Lung microvascular endothelial cell (primary cell): ENCODE measurements around the gene CRYZ. TPM values are rescaled to one million over a fixed set of nuclear protein-coding genes. Genes with fewer than 3 reads are reported as not detected.
"Not testable (repeated sequence)": the region's sequence is repeated elsewhere in the genome, so short reads cannot be mapped to it uniquely, and the experiment has no call there.

Experiments used
- DNase-seq, 2 donors: peaks; one replicate each; pipeline versions ENCODE4 v3.0.0 to v3.0.0-alpha.2; 2010; ENCODE audit warnings: low read depth in 2 of 2
- total RNA-seq: library from RNA; depleted of rRNA; stranded (reverse); fragments of >200 nt; gene quantifications from 2 replicates; pipeline ENCODE4 v1.2.1, GENCODE V29; 2014

The CRYZ gene, protein sequence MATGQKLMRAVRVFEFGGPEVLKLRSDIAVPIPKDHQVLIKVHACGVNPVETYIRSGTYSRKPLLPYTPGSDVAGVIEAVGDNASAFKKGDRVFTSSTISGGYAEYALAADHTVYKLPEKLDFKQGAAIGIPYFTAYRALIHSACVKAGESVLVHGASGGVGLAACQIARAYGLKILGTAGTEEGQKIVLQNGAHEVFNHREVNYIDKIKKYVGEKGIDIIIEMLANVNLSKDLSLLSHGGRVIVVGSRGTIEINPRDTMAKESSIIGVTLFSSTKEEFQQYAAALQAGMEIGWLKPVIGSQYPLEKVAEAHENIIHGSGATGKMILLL
- 13.1 and 25.5 TPM in 2 replicates for total RNA-seq

DNA sequence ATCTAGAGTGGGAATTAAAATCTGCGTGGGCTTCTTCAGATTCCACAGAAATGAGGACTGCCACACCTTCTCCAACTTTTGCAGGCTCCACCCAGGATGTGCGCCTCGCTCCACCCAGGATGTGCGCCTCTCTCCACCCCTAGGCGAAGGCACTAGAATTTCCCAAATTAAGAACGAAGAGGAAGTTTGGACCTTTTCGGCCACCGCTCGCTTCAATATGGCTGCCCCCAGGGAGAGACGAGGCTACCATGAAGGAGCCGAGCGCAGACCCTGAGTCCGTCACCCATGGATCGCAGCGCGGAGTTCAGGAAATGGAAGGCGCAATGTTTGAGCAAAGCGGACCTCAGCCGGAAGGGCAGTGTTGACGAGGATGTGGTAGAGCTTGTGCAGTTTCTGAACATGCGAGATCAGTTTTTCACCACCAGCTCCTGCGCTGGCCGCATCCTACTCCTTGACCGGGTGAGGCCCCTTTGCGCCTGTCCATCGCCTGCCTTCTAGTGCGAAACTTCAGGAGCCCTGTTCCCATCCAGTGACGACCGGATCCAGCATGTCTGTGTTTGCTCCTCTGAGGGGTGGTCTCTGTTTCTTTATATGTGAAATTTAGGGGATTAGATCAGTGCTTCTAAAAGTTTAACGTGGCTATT, at the start of gene CRYZ, which contains the start of gene TYW3:
Gene CRYZ (minus strand): TSS at position 91 of the 644 bp plus-strand sequence. CDS start 8,229 bp downstream, outside the sequence.
Gene TYW3 (plus strand): TSS at position 193 of the 644 bp plus-strand sequence. CDS start 93 bp downstream, at position 286.
- peak; percentile 89 to 90 for DNase-seq

DNA sequence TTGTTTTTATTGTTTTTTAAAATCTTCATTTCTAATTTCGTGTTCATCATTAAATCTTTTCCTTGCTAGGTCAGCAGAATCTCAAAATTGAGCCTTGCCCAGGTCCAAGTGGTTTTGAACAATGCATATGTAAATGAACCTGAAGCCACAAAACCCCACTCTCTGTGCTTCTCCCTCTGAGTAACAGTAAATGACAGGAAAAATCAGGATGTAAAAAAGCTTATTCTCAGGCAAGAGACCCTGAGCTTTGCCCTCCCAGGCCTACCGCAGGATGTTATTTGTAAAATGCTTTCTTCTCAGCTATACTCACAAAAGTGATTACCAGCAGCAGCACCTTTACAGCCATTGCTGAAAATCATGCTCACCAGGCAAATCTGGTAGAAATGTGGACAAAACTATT, 47.7 kb upstream of the CRYZ start:
- DNase-seq = no peak

DNA sequence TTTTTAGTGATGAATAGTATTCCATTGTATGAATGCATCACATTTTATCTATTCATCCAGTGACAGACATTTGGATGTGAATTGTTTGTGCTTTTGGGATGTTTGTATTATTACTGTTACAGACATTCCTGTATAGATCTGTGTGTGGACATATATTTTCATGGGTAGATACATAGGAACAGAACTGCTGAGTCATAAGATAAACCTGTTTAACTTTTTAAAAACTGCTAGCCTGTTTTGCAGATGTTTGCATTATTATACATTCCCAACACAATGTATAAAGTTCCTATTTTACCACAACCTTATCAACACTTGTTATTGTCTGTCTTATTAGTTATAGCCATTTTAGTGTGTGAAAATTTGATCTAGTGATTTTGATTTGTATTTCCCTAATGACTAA, 46.9 kb upstream of the CRYZ start:
- DNase-seq = no peak

DNA sequence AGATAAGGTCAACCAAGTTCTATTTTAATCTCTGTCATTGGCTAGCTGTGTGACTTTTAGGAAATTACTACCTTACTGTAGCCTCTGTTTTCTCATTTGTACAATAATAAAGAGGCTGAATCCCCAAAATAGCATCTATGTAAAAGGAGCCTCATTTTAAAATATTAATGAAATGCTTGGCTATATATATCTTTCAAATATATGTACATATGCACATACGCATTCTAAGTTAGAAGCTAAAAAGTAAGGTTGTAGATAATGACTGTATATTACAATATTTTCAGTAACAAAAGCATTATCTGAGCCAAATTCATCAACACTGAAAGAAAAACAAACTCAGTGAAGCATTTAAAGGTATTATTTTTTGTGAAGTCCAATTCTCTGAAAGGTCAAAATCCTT, 44.7 kb upstream of the CRYZ start:
- DNase-seq = no peak

DNA sequence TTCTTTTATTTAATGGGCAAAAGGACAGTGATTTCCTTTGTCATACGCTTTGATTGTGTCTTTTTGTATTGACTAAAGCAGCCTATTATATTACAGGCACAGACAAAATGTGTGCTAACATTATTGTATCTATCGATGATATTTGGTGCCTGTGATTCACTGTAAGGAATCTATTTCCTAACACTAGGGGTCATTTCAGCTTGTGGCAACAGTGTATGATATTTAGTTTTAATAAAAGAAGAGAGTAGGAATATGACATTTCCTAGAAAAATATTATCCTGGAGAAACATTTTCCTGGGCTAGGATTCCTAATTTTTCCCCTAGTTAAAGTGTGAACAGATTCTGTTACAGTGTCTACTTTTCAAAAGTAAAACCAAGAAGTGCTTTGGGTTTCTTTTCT, 42.9 kb upstream of the CRYZ start:
- DNase-seq = no peak

DNA sequence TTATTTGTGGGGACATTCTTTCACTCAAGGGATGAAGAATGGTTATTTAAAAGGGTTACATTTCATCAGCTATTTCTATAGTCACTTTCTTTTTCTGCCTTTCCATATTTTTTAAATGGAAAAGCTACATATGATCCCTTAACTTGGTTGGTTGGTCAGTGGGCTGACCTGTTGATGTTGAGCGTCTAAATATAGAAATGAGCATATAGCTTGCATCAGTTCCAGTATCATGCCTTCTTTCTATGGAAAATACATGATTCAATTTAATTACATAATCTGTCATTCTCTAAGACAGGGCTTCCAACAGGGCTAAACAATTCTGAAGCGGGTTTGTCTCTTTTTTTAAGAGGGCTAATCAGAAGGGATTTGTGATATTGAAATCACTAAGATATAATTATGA, 40.7 kb upstream of the CRYZ start:
- DNase-seq = no peak

DNA sequence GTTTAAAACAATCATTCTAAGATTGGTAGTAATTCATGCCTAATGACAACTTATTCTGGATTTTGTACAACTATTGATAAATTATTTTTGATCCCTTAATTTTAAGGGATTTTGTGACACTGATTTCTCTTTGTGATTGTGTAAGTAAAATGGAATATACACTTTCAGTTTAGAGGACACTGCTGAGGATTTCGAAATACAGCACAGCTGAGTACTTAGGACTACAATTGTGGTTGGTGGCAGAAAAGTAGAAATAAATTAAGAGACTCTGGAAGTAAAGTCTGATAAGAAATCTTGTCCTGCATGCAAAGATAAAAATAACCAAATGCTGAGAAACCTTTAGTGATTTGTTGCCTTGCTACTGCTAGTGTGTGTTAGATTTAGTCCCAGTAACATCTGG, 40.1 kb upstream of the CRYZ start:
- no peak for DNase-seq

DNA sequence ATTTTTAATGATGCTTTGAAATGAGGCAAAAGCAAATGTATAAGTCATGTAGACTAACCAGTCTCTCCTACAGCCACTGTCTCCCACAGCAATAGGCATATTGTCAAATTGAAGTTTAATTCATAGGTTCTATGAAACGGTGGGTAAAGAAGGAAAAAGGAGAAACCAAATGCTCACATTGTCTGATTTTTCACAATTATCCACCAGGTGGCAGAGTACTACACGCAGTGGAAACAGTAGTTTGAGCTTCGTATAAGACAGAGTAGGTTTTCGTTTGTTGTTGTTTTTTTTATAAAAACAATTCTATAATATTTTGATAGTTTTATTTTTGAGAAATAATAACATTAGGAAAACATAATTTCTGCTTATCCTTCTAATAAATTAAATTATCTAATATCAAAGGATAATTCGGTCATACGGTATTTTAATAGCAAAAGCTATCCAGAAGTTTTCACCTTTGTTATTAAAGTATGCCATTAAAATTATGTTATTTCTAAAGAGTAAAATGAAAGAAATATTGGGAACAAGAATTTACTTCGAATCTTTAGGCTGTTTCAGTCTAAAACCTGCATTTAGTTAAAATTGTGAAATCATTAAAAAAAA, 39.2 kb upstream of the CRYZ start:
- peak; percentile 53 to 66 for DNase-seq

DNA sequence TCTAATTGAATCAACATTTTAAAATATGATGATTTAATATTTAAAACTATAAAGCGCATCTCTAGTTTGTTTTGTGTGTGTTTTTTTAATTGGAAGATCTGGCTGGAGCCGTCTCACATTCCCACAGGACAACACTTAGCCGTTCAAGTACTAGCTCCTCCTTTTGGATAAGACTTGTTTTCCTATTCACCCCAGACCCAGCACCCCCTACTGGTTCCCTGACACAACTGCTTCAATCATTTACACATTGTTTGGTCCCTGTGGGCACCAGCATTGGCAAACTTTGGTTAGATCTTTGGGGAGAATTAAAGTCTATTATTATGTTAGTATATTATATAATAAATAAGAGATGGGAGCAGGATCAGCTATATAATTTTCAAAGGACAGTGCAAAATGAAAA, 34.6 kb upstream of the CRYZ start:
- DNase-seq = peak; percentile 2 to 14

DNA sequence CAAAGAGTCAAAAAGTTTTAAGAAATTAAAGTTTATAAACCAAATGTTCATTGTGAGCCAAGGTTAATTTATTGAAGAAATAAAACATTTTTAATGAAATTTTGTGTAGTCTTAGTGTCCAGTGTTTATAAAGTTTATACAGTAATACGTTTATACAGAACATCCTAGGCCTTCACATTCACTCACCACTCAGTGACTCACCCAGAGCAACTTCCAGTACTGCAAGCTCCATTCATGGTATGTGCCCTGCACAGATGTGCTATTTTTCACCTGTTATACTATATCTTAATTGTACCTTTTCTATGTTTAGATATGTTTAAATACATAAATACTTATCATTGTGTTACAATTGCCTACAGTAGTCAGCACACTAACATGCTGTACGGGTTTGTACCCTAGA, 33.7 kb upstream of the CRYZ start:
- DNase-seq = no peak

DNA sequence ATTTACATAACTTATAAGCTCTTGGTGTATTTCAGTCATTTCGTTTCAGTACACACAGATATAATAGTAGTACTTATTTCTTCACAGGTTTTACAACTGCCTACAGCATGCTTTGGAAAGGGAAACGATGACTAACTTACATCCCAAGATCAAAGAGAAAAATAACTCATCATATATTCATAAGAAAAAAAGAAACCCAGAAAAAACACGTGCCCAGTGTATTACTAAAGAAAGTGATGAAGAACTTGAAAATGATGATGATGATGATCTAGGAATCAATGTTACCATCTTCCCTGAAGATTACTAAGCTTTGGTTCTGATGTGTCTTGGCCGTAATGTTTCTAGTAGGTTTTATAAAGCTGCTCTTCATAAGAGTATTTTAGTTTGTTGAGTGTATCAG, 31.0 kb upstream of the CRYZ start:
- peak in 1 of 2 donors; percentile 27 for DNase-seq

DNA sequence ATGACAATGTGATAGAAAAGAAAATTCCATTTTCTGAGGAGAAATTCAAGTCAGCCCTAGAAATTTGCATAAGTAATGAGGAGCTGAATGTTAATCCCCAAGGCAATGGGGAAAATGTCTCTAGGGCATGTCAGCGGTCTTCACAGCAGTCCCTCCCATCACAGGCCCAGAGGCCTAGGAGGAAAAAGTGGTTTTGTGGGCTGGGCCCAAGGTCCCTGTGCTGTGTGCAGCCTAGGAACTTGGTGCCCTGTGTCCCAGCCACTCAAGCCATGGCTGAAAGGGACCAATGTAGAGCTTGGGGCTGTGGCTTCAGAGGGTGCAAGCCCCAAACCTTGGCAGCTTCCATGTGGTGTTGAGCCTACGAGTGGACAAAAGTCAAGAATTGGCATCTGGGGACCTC, 23.8 kb upstream of the CRYZ start:
- DNase-seq = not testable (repeated sequence)

DNA sequence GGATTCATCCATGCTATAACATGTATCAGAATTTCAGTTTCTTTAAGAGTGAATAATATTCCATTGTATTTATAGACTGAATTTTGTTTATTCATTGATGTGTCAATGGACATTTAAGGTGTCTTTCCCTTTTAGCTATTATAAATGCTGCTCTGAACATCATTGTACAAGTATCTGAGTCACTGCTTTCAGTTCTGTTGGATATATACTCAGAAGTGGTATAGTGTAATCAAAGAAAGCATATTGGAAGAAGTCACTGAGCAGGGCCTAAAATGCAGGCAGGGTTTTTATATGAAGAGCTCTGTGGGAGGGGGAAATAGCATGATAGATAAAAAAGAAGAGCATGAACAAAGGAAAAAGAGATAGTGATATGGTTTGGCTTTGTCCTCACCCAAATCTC, 22.6 kb upstream of the CRYZ start:
- no peak for DNase-seq

DNA sequence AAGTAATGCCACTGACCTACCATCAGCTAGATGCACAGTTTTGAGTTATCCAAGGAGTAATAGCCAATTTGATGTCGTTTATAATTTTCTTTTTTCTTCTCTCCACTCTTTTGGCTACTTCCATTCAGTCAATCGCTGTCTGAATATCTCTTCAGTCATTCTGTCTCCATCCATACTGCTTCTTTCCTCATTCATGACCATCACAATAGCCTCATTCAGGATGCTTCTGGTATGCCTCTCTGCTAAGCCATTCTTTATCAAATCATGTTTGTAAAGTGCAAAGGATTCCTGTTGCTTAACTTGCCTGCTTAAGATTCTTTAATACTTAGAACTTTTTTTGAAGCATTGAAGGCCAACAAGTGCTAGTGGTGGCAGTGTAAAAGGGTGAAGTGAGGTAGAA, 20.3 kb upstream of the CRYZ start:
- DNase-seq = no peak

DNA sequence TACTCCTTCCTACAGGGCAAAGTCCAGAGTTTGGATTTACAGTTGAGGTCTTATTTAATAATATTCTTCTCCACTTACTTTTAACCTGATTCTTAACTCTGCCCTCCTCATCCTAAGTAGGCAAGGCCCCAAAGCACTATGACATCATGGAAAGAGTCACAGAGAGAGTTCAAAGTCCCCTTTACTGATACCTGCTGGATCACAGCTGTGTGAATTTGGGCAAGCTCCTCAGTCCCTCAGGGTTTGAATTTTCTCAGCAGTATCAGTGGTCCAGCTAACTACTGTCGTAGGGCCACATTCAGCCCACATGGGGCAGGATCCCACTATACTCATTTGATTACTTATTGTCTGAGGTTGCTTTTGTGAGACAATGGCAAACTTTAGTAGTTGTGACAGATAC, 16.1 kb upstream of the CRYZ start:
- DNase-seq = no peak

DNA sequence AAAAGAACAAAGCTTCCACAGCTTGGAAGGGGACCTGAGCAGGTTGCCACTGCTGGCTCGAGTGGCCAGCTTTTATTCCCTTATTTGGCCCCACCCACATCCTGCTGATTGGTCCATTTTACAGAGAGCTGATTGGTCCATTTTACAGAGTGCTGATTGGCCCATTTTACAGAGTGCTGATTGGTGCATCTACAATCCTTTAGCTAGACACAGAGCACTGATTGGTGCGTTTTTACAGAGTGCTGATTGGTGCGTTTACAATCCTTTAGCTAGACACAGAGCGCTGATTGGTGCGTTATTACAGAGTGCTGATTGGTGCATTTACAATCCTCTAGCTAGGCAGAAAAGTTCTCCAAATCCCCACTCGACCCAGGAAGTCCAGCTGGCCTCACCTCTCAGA, 12.4 kb upstream of the CRYZ start:
- not testable (repeated sequence) for DNase-seq

DNA sequence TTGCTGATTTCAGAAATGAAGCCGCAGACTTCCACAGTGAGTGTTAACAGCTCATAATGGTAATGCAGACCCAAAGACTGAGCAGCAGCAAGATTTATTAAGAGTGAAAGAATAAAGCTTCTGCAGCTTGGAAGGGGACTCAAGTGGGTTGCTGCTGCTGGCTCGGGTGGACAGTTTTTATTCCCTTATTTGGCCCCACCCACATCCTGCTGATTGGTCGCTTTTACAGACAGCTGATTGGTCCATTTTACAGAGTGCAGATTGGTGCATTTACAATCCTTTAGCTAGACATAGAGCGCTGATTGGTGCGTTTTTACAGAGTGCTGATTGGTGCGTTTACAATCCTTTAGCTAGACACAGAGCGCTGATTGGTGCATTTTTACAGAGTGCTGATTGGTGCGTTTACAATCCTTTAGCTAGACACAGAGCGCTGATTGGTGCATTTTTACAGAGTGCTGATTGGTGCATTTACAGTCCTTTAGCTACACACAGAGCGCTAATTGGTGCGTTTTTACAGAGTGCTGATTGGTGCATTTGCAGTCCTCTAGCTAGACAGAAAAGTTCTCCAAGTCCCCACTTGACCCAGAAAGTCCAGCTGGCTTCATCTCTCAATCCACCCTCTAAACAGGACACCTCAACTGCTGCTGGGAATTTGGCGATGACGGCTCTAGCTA, 7.6 kb upstream of the CRYZ start:
- DNase-seq = not testable (repeated sequence)

DNA sequence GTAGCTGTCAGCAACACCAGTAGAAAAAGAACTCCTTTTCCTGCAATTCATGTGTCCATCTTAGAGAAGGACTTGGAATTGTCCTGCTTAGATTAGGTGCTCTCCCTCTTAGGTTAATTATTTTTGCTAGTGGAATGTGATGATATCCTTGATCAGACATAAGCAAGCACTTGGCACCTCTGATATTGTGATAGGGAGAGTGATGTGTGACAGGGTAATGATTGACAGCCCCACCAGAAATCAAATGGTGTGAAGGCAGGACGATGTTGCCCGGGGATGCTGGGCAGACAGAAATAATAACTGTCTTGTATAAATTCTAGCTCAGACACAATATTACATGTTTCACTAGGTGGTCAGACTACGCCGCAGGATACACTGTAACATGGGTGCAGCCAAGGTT, 4.5 kb upstream of the CRYZ start:
- DNase-seq = no peak

DNA sequence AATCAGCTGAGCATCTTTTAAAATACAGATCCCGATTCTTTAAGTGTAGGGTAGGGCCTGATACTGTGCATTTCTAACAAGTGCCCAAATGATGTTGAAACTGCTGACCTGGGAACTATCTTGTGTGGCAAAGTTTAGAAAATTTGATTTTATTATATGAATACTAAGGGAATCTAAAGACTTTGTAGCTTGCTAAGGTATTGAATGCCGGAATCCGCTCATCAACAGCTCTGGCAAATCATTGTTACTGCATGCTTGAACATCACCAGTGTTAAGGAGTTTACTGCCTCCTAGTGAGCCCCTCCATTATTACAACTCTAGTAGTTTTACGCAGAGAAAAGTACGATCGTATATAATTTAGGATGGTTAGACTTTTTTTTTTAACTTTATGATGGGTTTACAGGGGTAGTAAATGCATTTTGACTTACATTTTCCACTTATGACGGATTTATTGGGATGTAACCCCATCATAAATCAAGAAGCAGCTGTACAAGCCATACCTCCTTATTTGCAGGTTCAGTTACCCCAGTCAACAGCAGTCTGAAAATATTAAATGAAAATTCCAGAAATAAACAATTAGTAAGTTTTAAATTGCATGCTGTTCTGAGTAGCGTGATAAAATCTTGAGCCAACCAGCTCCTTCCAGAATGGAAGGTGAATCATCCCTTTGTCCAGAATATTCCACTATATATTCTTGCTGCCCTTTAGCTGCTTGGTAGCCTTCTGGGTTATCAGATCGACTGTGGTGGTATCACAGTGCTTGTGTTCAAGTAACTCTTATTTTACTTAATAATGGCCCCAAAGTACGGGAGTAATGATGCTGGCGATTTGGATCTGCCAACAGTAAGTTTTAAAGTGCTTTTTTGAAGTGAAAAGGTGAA, 994 bp upstream of the CRYZ start:
- DNase-seq = peak; percentile 82 to 85

DNA sequence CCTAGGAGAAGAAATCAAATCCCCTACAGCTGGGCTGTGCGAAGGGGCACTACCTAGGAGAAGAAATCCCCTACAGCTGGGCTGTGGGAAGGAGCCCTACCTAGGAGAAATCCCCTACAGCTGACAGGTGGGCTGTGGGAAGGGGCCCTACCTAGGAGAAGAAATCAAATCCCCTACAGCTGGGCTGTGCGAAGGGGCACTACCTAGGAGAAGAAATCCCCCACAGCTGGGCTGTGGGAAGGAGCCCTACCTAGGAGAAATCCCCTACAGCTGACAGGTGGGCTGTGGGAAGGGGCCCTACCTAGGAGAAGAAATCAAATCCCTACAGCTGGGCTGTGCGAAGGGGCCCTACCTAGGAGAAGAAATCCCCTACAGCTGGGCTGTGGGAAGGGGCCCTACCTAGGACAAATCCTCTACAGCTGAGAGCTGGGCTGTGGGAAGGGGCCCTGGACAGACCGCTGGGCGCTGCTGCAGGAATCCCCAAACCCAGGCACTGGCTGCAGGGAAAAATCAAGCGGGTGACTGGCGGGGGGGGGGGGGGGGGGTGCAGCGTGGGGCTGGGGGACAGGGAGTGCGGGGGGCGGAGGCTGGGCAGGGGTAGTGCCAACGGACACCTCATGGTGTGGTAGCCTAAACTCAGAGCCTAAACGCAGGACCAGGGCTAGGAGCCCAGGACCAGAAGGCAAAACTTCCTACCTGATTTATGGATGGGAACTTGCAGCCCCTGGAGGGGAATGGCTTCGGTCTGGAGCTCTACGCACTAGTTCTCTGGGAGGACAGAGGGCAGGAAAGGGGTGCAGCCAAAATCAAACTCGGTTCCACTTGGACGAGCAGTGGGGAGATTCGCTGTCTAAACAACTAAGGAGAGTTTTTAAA, 541 bp downstream of the CRYZ start:
- not testable (repeated sequence) for DNase-seq
